HuH-7.5 (cell line): ENCODE data around the gene SPTB.

ENCODE experiments used
- DNase-seq: peaks from one replicate; pipeline ENCODE4 v3.0.0; 2011; ENCODE audit warnings: low spot score

Gene SPTB

DNA sequence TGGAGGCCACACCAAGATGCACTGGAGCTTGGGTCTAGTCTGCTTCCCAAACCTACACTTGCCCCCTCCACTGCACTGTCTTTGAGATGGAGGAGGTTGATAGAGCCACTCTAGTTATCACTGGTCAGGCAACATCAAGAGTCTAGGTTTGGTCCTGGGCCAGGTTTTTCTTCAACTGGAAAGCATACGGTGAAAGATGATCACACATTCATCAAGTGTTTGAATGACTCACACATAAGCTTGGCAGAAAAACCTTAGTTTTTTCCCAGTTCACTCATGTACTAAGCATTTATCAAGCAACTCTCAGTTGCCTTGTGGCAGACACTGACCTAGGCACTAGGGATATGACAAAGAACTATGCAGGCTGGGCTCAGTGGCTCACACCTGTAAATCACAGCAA lies 91.0 kb downstream of the SPTB start:
- no peak for DNase-seq

DNA sequence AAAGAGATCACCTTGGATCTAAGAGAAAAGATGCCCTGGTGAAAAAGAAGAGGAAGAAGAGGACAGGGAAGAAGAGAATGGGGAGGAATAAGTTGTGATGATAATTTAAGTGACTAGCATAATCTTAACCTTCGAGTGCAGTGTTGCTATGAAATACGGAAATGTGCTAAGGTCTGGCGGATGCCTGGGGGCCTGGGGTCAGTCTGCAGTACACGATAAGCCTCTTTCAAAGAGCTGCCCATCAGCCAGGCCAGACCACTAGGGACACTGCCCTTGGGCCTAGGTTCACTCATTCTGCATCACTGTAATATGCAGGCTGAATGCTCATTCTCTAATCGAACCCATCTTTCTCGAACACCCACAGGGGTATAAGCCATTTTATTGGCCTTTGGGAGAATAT lies 92.1 kb downstream of the SPTB start:
- DNase-seq = no peak

DNA sequence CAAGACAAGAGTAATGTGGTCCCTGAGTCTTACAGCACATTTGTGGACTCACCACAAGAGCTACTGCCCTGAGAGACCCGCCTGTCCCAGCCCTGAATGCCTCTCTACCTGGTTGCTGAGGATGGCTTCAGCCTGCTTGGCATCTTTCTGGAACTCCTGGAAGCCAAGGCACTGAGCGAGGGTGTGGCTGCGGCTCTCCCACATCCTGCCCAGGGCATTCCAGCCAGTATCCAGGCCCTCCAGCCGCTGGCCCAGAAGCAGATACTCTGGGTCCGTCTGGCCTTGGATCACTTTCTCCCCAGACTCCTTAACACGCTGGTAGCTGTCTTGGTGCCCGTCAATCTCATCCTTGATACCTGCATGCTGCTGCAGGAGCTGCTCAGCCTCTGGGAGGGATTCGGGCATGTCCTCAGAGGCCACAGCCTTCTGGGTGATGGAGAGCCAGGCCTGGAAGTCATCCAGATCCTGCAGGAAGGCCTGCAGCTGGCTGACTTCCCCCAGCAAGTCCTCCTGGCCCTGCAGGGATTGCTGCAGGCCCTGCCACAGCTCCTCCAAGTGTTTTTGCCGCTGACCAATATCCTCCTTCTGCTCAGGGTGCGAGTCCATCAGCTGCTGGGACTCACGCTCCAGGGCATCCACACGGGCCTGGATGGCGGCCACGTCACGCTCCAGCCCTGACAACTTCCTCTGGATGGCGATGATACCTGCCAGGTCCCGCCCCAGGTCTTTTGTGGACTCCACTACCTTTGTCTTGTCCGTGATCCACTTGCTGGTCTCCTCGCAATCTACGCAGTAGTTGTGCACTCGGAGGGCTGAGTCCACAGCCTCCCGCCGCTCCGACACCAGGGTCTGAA lies 93.2 kb downstream of the SPTB start:
- DNase-seq = no peak

DNA sequence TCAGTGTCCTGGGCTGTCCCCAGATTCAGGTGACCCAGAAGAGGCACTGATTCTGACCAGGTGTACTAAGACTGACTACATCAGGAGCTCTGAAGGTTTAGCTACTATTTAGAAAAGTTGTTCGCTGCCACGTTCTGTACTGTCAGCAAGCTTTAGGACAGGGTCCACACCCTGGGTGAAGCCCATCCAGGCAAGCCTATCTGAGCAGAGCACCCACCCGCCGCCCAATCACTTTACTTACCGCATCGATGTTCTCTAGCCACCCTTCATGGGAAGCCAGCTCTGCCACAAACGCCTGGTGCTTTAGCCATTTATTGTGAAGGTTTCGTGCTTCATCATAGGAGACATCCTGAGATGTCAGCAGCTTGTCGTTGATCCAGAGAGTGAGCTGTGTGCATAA lies 95.7 kb downstream of the SPTB start:
- no peak for DNase-seq

DNA sequence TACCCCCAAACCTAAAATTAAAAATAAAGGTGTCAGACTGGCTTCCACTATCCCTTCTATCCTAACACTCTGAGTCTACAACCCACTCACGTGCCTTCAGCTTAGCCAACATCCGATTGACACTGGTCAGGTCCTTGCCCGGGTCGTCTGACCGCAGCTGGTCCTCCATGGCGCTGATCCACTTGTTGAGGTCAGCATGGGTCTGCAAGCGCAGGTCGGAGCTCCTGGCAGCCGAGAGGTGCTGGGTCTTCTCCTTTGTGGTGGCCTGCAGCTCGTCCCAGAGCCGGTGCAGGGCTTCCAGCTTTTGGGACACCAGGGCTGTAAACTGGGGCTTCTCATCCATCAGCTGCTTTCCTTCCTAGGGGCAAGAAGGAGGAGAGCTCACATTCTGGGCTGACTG lies 97.5 kb downstream of the SPTB start:
- DNase-seq = no peak

DNA sequence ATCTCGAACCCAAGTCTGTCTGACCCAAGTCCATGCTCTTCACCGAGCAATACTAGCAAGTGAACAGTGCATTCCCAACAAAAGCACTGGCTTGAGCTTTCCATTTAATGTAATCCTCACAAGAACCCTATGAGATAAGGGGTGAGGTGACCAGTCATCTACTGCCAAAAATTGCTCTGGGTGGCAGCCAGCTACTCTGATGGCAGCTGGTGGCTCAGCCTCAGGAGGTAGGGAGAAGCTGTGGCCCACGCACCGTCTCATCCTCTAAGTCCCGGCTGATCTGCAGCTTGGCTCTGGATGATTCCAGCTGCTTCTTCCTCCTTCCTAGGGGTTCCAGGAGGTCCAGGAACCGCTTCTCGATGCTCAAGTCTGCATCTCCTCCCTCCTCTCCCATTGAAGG lies 100.2 kb downstream of the SPTB start:
- DNase-seq = no peak

DNA sequence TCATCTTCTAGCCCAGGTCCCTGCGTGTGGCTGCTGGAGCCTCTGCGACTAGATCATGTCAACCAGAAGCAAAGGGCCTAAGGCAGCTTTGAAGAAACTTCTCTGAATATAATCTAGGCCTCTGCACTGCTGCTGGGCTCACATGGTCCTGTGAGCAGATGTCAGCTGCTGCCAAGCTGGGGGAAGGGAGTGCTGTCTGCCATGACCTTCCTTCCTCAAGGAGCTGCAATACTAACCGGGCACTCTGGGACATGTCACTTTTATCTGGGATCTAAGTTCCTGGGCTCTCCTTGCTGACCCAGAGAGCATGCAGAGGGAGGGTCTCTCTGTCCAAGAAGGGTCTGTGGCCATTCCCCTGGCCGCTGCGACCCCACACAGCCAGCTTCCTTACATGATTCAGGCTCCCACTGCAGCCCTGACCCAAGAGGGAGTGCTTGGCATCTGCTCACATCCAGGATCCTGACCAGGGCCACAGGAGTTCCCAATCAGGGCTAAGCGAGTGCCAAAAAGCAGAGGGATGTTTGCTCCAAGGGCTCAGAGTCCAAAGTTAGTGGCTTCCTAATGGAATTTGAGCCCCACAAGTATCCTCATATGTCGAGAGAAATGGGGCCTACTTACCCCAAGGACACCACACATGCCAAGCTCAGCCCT lies 101.5 kb downstream of the SPTB start:
- no peak for DNase-seq

DNA sequence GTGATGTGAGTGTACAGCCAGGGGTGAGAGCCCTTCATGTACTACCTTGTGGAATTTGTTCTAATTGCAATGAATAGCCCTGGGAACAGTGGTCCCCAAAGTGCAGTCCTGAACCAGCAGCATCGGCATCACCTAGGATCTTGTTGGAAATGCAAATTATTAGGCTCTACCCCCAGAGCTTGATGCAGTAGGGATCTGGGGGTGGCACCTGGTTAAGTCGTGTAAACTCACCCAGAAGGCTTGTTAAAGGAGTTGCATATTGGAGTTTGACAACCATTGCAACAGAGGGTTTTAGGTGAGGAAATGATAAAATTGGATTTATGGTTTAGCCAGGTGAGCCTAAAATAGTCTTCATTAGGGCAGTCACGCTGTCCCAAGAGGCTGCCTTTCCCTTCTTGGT lies 102.2 kb downstream of the SPTB start:
- DNase-seq = no peak

DNA sequence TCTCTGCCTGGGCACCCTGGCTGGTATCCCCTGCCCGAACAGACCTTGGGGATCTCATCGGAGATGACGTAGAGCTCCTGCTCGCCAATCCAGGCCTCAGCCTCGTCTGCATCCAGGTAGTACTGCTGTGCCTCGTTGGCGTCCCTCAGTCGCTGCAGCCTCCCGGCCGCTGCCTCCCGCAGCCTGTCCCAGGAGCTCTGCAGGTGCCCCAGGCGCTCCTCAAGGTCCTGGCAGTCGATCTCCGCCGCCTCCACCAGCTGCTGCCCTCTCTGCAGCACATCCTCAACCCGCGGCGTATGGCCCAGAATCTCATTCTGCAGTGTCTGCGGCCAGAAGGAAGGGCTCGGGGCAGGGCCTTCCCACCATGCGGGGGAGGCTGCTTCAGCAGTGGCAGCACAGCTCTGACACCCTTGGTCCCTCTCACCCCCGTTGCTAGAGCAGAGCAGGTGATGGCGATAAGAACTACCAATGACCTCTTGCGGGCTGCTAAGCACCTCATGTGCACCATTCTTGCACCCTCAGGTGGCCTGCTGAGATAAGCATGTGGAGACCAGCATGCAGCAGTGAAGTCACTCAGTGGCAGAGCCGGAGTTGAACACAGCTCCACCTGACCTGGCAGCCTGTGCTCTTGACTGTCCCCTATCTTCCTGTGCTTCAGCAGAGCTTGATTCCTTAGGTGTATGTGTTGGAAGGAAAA lies 104.5 kb downstream of the SPTB start:
- DNase-seq = no peak

DNA sequence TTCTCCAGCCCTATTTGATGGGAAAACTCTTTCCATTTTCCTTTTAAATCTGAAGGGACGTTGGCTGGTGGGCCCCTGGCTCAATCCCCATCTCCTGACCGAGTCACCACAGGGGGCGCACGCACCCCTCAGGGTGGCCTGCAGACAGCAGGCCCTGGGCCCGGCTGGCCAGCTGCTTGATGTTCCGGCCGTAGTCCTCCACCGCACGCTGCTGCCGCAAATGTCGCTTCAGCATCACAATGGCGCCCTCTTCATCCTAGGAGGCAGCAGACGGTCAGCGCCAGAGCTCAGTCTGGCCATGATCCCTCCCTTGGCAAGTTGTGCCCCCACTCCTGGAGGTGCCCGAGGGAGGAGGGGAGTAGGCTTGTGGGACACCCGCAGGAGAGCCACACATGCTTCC lies 105.4 kb downstream of the SPTB start:
- no peak for DNase-seq

DNA sequence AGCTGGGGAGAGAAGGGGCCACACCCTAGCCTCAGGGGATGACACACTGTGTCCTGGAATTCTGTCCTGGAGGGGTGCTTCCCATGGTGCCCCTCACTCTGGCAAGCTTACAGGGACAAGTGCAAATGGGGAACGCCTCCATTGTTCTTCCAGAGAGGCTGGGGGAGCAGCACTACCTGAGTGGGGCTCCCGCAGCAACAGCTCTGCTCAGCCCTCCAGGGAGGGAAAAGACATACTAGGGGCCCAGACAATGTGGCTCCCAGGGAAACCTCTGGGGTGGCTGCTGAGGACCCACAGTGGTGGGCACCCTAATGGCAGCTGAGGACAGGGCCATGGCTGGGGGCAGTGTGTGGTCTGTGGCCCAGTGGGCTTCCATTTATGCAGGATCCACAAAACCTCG lies 106.1 kb downstream of the SPTB start:
- no peak for DNase-seq

DNA sequence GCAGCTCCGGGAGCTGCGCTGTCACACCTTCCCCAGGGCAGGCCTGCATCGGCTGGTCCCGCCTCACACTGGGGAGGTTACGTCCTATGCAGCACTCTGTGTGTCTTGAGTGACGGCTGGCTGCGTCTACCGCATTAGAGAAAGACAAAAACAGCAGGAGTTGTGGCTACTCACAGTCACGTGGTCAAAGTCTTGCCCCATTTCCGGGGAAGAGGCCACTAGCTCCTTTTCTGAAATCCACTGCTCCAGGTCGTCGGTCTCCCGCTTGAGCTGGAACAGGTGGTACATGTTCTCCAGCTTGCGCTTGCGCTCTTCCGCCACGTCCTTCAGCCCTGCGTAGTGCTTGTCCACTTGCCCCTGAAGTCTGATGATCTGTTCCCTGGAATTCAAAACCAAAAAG lies 106.7 kb downstream of the SPTB start:
- DNase-seq = no peak

DNA sequence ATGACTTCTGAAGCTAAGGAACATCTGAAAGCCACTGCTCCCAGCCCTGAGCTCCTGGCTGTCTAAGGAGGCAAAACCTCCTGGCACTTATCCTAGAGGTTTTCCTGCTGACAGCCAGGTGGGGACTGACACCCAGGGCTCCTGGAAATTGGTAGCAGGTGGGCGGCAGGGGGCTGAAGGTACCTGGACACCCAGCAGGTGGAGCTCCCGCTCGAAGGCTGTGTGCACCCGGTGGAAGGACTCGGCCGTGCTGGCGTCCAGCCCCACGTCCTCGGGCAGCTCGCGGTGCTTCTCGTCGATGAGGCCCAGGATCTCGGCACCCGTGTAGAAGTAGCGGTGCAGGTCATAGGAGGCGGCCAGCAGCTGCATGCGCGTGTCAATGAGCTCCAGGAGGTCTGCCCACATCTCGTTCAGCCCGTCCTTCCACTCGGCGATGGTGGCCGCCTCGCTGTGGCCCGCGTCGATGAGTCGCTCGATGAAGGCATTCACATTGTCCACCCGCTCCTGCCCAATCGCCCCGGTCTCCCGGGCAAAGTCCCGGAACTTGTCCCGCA lies 107.2 kb downstream of the SPTB start:
- DNase-seq = peak; percentile 64

DNA sequence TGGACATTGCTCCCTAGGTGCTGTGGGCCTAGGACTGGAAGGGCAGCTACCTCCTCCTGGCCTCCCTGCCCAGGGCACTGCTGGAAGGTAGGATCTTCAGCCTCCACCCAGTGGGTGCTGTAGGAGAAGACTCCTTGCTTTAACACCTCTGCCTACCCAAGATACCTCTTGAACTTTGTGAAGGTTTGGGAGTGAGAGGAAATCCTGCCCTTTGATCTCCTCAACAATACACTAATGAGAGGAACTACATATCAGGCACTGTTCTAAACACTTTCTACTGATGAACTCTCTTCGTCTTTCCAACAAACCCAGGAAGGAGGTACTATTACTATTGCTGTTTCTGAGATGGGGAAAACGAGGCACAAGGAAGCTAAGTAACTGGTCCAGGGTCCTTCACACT lies 108.5 kb downstream of the SPTB start:
- no peak for DNase-seq

DNA sequence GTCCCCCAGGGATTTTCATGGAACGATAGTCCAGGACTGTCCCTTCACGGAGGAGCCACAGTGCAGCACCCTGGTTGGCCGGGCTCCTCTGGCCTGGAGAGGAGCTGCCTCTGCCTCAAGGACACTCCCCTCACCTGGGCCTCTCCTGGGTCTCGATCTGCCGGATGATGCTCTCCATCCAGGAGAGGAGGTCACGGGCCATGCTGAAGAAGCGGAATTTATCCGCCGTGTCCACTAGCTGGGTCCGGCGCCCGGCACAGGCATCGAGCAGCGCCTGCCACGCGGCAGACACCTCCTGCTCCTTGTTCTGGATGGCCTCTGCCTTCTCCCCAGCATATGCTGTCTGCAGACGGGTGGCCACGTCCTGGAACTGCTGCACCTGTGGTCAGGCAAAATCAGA lies 109.0 kb downstream of the SPTB start:
- no peak for DNase-seq

DNA sequence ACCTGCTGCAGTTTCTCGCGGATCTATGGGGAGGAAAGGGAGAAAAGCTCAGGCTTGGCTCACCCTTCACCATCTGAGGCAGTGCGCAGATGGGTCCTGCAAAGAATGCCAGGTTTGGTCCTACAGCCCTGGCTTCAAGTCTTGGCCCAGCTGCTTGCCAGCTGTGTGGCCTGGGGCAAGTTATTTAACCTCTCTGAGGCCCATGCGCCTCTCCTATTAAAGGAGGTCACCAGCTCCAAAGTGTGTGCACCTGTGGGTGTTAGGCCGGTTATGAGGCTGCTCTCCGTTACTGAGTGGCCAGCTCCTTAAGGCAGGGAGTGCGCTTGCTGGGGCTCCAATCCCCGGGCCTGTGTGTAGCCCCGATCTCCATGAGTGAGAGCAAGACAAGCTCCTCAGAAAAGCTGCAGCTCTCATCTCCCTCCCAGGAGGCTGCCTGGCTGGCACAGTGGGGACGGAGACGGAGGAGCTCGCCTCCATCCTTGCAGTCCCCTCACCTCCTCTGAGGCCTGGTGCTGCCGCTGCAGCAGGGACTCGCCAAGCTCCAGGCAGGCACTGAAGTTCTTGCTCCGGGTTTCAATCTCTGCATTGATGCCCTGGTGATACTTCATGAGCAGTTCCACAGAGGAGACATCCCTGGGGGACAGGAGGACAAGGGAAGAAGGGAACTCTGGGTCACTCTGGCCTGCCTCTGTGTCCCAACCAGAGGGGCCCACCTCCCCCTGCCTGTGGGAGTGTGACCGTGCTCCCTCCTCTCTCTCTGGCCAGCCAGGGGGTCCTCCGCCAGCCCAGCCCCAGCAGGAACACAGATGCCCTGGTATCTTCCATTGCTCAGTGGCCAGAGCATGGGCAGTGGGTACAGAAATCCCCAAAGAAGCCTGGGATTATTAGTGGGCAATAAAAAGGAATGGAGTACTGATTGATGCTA lies 110.3 kb downstream of the SPTB start:
- no peak for DNase-seq

DNA sequence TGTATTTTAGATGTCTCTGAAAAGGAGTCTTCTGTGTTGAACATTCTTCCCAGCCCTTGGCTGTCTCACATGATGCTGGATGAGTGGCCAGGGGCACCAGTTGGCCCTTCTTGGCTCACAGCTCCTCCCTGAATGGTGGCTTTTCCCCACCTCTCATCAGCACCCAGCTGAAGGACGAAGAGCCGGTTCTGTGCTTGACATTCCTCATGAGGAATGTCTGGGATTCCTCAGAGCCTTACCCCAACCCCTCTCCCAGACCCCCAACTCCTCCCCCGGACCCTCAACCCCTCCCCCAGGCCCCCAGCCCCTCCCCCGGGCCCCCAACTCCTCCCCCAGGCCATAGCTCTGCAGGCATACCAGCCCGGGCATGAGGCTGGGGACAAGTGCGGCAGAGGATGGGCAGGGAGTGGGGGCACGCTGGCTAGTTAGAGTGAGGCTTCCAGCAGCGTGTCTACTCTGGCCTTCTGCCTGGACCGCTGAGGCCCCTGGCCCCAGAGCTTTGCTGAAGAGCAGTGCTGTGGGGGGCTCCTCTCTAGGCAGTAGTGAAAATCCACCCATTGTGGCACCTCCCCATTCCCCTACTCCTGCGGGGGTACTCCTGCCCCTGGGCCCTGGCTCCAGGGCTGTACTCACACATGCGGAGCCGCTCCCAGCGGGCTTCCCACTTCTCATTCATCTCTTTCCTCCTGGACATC lies 111.2 kb downstream of the SPTB start:
- no peak for DNase-seq

DNA sequence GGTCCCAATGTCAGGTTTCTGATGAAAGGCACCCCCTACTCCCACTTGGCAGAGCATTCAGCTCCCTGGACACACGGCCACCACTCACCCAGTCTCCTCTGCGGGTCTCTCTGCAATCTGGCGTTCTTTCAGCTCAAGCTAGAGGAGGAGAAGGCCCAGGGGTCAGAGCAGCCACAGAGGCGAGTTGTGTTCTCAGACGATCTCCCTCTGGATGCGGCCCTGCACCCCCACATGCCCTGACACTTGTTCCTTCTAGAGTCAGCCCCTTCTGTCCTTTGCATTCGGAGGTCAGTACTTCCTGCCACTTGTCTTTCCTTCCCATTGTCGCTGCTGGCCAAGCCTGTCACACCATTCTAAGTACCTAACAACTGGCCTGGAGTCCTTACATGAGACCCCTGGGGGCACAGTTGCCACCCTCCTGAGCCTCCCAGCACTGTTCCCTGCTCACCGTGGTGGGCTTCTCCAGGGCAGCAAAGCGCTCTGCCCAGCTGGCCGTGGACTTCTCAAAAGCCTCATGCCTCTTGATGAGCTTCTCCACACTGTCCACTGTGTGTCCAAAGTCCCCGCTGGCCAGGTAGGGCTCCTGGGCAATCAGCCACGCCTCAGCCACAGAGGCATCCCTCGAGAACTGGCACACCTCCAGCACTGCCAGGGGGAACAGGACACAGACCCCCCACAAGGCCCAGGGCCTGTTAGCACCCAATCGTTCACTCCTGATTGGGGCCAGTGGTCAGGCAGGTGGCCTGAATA lies 112.3 kb downstream of the SPTB start:
- no peak for DNase-seq

DNA sequence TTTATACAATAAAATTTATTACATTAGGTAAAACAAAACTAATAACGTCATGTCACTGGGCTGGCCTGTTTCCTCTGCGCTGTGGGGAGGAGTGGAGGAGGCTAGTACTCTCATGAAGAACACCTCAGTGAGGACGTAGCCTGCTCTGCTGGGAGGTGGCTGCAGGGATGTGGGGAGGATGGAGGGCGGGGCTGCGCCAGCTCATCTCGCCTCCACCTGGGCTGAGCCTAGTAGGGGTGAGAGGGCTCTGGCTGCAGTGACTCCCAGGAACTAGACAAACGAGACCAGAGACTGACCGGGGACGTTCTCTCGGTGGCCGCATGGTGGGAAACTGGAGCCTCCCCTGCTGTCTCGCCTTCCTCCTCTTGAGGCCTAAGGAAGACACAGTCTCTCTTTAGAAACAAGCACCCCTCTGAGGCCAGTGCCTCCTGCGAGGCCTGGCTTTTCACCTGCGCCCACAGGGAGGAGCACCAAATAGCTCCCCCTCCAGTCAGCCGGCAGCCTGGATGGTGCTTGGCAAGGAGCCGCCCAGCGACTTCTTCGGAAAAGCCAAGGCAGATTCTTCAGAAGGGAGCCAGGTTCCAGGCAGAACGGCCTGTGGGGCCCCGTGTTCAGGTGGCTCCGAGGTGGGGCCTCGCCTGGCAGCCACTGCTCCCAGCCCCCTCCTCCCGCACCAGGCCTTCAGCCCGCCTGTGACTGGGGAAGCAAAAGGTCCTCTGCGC lies 113.1 kb downstream of the SPTB start:
- DNase-seq = no peak
